ENCODE measurements around the gene NOCT.

DNA sequence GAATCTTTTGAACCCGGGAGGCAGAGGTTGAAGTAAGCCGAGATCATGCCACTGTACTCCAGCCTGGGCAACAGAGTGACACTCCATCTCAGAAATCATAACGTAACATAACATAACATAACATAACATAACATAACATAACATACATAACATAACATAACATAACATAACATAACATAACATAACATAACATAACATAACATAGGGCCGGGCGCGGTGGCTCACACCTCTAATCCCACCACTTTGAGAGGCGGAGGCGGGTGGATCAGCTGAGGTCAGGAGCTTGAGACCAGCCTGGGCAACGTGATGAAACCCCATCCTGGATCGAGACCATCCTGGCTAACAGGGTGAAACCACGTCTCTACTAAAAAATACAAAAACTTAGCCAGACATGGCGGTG lies 76.7 kb downstream of the NOCT start:
- TF ChIP-seq CTCF (IDR thresholded peaks at IDR 0.05; ENCODE audit: extremely low read depth in 1 of 2, insufficient read depth in 1 of 2, low read depth in 1 of 2, low read length in 2 of 2) (no peak), POLR2AphosphoS5 (IDR thresholded peaks at IDR 0.05; ENCODE audit: insufficient read depth, low read depth, low read length) (no peak)

Measured in endothelial cell of umbilical vein (primary cell).